K562 (cell line): Measurements from ENCODE around the gene SRRM5. TPM values are rescaled to one million over a fixed set of nuclear protein-coding genes. Genes with fewer than 3 reads are reported as not detected.

Experiments
- CGGBP1 ChIP-seq: fragments of 250-450 bp; sonication (Bioruptor Pico); IDR thresholded peaks from 2 replicates; pipeline ENCODE4 v1.9.0; 2021; ENCODE audit warnings: mild to moderate bottlenecking
- ZNF318 ChIP-seq, 2 experiments: fragments of 450-650 bp; IDR thresholded peaks; 2 replicates each; pipeline ENCODE4 v1.6.1; 2016; ENCODE audit warnings: mild to moderate bottlenecking in 2 of 2, borderline replicate concordance in 1 of 2, low read depth in 1 of 2, moderate library complexity in 1 of 2
- polyA plus RNA-seq, 8 experiments: library from polyadenylated mRNA; depleted of rRNA in 4 of 8; stranded (reverse) in 5 of 8; unstranded in 3 of 8; fragments of >200 nt; fragmentation: Nextera tagmentation in 2 of 8; fragmentation: Illumina TruSeq in 1 of 8; extraction: Ambion mirVana in 2 of 8; extraction: Trizol in 1 of 8; gene quantifications; 2 replicates each; pipeline versions ENCODE4 v1.2.1 to v1.2.3, GENCODE V29; 2011 to 2014; ENCODE audit warnings: inconsistent platforms in 1 of 8, missing spikeins in 1 of 8
- total RNA-seq, 7 experiments: library from RNA; depleted of rRNA in 6 of 7; stranded (reverse); fragments of >200 nt in 6 of 7; fragmentation: Illumina TruSeq in 2 of 7; extraction: Trizol in 2 of 7; gene quantifications; 2 replicates each; pipeline versions ENCODE4 v1.2.1 to v1.2.3, GENCODE V29; 2011 to 2021; ENCODE audit warnings: low replicate concordance in 1 of 7

SRRM5 gene
- total and polyA plus RNA-seq, 9 of the 15 experiments (the other 6 are each of a cell fraction or from before 2014, with no cell fraction given) = 0.09 to 0.45 (median 0.18) TPM; not detected in 2

- TF ChIP-seq ZNF318 (IDR thresholded peaks at IDR 0.05; ENCODE audit: borderline replicate concordance in 1 of 2, low read depth in 1 of 2) (no peak), CGGBP1 (CRISPR knock-in tag) (no peak)
These were observed 5.1 kb downstream of the SRRM5 start (continued) for GRCh38 chr19:43616954-43617353.
